HG03520 (cell line): ENCODE results near the gene CEP83.
A peak's percentile ranks its signal among the peaks of the same experiment; 100 is the strongest.

Experiments
- ATAC-seq: cut with Tn5 transposase; IDR thresholded peaks from one replicate; pipeline ENCODE4 v1.9.1; 2021; ENCODE audit warnings: mild to moderate bottlenecking, moderate library complexity; ENCODE audit not compliant: unreplicated experiment

CEP83 gene

GRCh38 chr12:94271351-94271750, 188.3 kb downstream of the CEP83 start:
- no peak for ATAC-seq

- ATAC-seq: peak; percentile 57
Measured at GRCh38 chr12:94269316-94269999, 190.2 kb downstream of the CEP83 start.

GRCh38 chr12:94267921-94268471, 191.7 kb downstream of the CEP83 start:
- ATAC-seq: no peak

- no peak for ATAC-seq
Measured at GRCh38 chr12:94267537-94267872, 192.2 kb downstream of the CEP83 start.

GRCh38 chr12:94266796-94267536, 192.7 kb downstream of the CEP83 start:
- no peak for ATAC-seq

GRCh38 chr12:94265966-94266745, 193.5 kb downstream of the CEP83 start:
- ATAC-seq: no peak

GRCh38 chr12:94265539-94265938, 194.1 kb downstream of the CEP83 start:
- ATAC-seq: no peak

GRCh38 chr12:94264736-94265485, 194.8 kb downstream of the CEP83 start:
- ATAC-seq: no peak

GRCh38 chr12:94263905-94264561, 195.6 kb downstream of the CEP83 start:
- ATAC-seq: no peak

- ATAC-seq: peak; percentile 26
Measured at GRCh38 chr12:94263011-94263811, 196.5 kb downstream of the CEP83 start.

GRCh38 chr12:94262228-94263010, 197.2 kb downstream of the CEP83 start:
- ATAC-seq: peak; percentile 40

GRCh38 chr12:94261786-94262185, 197.9 kb downstream of the CEP83 start:
- no peak for ATAC-seq

- ATAC-seq: no peak
Measured at GRCh38 chr12:94261119-94261518, 198.5 kb downstream of the CEP83 start.

- no peak for ATAC-seq
Measured at GRCh38 chr12:94260717-94261116, 198.9 kb downstream of the CEP83 start.

- ATAC-seq: no peak
Measured at GRCh38 chr12:94260017-94260416, 199.7 kb downstream of the CEP83 start.

GRCh38 chr12:94258593-94258992, 201.1 kb downstream of the CEP83 start:
- ATAC-seq: peak; percentile 62
